GM19463 (cell line): ENCODE data around the gene CD226.

Experiments used
- ATAC-seq: cut with Tn5 transposase; IDR thresholded peaks from one replicate; pipeline ENCODE4 v1.9.1; 2021; ENCODE audit warnings: mild to moderate bottlenecking, moderate library complexity; ENCODE audit not compliant: unreplicated experiment

Gene CD226

DNA sequence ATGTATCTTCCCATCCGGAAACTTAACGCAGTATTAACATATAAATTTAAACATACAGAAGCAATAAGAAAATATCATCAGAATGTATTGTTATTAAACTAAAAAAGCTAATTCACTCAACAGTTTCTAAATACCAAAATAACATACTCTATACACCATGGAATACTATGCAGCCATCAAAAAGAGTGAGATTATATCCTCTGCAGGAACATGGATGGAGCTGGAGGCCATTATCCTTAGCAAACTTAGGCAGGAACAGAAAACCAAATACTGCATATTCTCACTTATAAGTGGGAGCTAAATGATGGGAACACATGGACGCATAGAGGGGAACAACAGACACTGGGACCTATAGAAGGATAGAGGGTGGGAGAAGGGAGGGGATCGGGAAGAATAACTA is 127.1 kb downstream of the CD226 start:
- no peak for ATAC-seq

- ATAC-seq: no peak
Observed at GRCh38 chr18:69819460-69819859, 128.2 kb downstream of the CD226 start.

DNA sequence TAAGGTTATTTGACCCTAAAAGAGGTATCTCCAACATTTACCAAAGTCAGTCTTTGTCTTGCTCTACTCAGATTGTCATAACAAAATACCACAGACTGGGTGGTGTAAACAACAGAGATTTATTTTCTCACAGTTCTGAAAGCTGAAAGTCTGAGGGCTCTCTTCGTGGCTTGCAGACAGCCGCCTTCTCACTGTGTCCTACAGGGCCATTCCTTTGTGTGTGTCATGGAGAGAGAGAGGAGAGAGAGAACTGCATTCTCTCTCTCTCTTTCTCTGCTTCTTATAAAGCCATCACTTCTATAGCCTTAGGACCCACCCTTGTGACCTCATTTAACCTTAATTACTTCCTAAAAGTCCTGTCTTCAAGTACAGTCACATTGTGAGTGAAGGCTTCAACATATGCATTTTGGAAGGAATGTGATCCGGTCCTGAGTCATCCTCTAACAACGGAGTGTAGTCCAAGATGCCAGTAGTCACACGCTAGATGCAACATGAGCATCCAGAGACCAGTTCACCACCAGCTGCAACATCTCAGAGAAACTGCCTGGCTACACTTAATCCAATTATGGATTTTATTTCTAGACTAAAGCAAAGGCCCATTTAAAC is 130.2 kb downstream of the CD226 start:
- ATAC-seq: no peak

GRCh38 chr18:69814861-69815385 is 132.8 kb downstream of the CD226 start:
- ATAC-seq: no peak

DNA sequence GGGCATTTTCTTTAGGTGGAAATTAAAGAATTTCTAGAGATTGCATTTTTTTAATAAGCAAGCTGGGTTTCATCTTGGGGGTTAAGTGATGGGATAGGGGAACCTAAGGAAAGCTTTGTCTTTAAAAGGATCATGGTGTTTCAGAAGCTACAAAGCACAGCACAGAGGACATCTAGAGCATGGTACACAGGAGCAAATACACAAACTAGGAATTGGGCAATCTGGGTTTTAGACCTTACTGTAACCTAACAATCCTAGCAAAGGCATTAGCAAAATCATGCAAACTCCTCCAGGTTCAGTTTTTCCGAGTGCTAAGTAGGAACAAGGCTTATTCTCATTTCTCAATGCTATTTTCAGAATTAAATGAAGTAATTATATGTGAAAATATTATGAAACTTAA is 134.1 kb downstream of the CD226 start:
- no peak for ATAC-seq

GRCh38 chr18:69808399-69808798 is 139.3 kb downstream of the CD226 start:
- no peak for ATAC-seq

- ATAC-seq: no peak
Observed at GRCh38 chr18:69804776-69805501, 142.7 kb downstream of the CD226 start.
